Neural cell (in vitro differentiated cells): ENCODE results near the gene NDST3.

Experiments
- RAD21 ChIP-seq: fragments of 450-650 bp; conservative IDR thresholded peaks from 2 replicates; pipeline ENCODE4 v1.6.1; 2014; ENCODE audit warnings: antibody characterized with exemption, mild to moderate bottlenecking, moderate library complexity
- TAF1 ChIP-seq: IDR thresholded peaks from 2 replicates; pipeline ENCODE4 v1.6.1; 2012; ENCODE audit warnings: low read depth

GRCh38 chr4:118190903-118191302 lies 156.6 kb downstream of the NDST3 start:
- no peak for TF ChIP-seq RAD21
- no peak for TF ChIP-seq TAF1
